Mucosa of rectum (tissue), 2 donors: ENCODE data around the gene GRID2.

Experiments
- H3K27ac ChIP-seq, 2 donors: one replicate each; pipeline ENCODE4 v1.7.0; 2013; ENCODE audit warnings: inconsistent platforms in 2 of 2, low read depth in 2 of 2, low read length in 2 of 2
- H3K27me3 ChIP-seq, 2 donors: one replicate each; pipeline ENCODE4 v1.7.0; 2013; ENCODE audit warnings: low read length in 2 of 2; ENCODE audit not compliant: control insufficient read depth in 2 of 2, insufficient read depth in 2 of 2
- H3K36me3 ChIP-seq, 2 donors: one replicate each; pipeline ENCODE4 v1.7.0; 2013; ENCODE audit warnings: low read length in 2 of 2; ENCODE audit not compliant: control insufficient read depth in 2 of 2, insufficient read depth in 2 of 2
- H3K4me1 ChIP-seq, 2 donors: one replicate each; pipeline ENCODE4 v1.7.0; 2013; ENCODE audit warnings: low read length in 2 of 2, mild to moderate bottlenecking in 1 of 2; ENCODE audit not compliant: control insufficient read depth in 2 of 2, insufficient read depth in 2 of 2
- H3K4me3 ChIP-seq, 2 donors: one replicate each; pipeline ENCODE4 v1.7.0; 2013; ENCODE audit warnings: low read length in 2 of 2
- H3K9ac ChIP-seq, 2 donors: one replicate each; pipeline ENCODE4 v1.7.0; 2013; ENCODE audit warnings: low read length in 2 of 2, low read depth in 1 of 2, mild to moderate bottlenecking in 1 of 2
- H3K9me3 ChIP-seq, 2 donors: one replicate each; pipeline ENCODE4 v1.7.0; 2013; ENCODE audit warnings: low read length in 2 of 2; ENCODE audit not compliant: control insufficient read depth in 2 of 2
- donor health status: healthy.
- donor health status: Normal muscosa, but diverticular disease.

The GRID2 gene

DNA sequence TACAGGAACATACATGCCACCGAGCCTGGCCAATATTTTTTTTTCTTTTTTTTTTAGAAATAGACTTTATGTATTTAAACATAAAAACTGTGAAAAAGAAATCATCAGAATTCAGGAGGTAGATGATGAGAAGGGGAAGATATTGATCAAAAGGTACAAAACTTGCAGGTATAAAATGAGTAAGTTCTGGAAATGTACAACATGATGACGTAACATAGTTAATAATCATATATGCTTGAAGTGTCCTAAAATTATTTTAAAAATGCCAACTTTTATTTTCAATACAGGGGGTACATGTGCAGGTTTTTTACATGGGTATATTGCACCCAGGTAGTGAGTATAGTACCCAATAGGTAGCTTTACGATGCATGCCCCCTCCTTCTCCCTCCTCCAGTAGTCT, 337.6 kb downstream of the GRID2 start:
- H3K4me3 ChIP-seq = no peak overlapping the region
- no peak overlapping the region for H3K27ac ChIP-seq
- H3K4me1 ChIP-seq = no peaks in the 10 kb centered on the region
- H3K9me3 ChIP-seq = no peaks in the 10 kb centered on the region
- no peak overlapping the region for H3K9ac ChIP-seq
- H3K27me3 ChIP-seq = no peaks in the 10 kb centered on the region
- H3K36me3 ChIP-seq = no peaks in the 10 kb centered on the region

GRCh38 chr4:92646826-92647225, 343.1 kb downstream of the GRID2 start:
- Histone ChIP-seq H3K9me3 (no peaks in the 10 kb centered on the region), H3K36me3 (no peaks in the 10 kb centered on the region), H3K27ac (no peak overlapping the region), H3K9ac (no peak overlapping the region), H3K27me3 (no peaks in the 10 kb centered on the region), H3K4me3 (no peak overlapping the region), H3K4me1 (no peaks in the 10 kb centered on the region)

DNA sequence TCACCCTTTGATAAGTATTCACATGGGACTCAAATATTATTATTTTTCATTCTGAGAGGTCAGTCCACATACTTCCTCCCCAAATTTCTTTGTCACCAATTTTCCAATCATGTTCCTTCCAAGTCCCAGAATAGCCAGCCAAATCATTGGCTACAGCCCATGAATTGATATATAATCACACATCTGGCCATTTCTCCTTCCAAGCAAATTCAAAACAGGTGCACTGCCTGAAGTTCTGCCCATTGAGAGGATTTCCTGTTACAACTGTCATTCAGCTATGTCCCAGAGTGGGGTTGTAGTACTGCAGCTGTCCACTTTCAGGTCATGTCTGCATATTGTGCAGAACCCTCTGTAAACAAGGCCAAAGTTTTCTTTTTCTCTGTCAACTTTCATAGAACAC, 347.8 kb downstream of the GRID2 start:
- no peaks in the 10 kb centered on the region for H3K9me3 ChIP-seq
- no peaks in the 10 kb centered on the region for H3K4me1 ChIP-seq
- no peak overlapping the region for H3K27ac ChIP-seq
- H3K27me3 ChIP-seq = no peaks in the 10 kb centered on the region
- no peak overlapping the region for H3K9ac ChIP-seq
- H3K4me3 ChIP-seq = no peak overlapping the region
- H3K36me3 ChIP-seq = no peaks in the 10 kb centered on the region

GRCh38 chr4:92654084-92654483, 350.3 kb downstream of the GRID2 start:
- H3K27me3 ChIP-seq = no peaks in the 10 kb centered on the region
- H3K4me3 ChIP-seq = no peak overlapping the region
- H3K27ac ChIP-seq = no peak overlapping the region
- H3K4me1 ChIP-seq = no peaks in the 10 kb centered on the region
- no peak overlapping the region for H3K9ac ChIP-seq
- H3K9me3 ChIP-seq = no peaks in the 10 kb centered on the region
- H3K36me3 ChIP-seq = no peaks in the 10 kb centered on the region

GRCh38 chr4:92657695-92658094, 353.9 kb downstream of the GRID2 start:
- Histone ChIP-seq H3K4me1 (no peaks in the 10 kb centered on the region), H3K4me3 (no peak overlapping the region), H3K9me3 (no peaks in the 10 kb centered on the region), H3K9ac (no peak overlapping the region), H3K27ac (no peak overlapping the region), H3K27me3 (no peaks in the 10 kb centered on the region), H3K36me3 (no peaks in the 10 kb centered on the region)

DNA sequence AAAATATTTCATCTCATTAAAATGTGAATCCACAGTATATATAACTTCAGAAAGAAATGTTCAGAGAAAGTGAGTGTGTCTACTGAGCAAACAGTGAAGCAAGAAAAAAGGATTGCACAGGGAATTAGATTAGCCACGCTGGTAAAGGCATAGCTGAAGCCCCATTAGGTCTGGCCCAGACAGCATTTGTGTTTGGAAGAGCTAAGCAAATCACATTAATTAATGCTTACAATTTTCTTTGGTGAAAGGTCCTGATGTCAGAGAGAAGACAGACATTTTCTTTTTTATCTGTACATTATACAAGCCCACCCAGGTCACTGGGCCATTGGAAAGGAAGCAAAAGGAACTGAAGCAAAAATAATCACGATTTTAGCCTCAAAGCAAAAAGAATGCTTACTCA, 354.6 kb downstream of the GRID2 start:
- no peaks in the 10 kb centered on the region for H3K36me3 ChIP-seq
- no peaks in the 10 kb centered on the region for H3K4me1 ChIP-seq
- no peak overlapping the region for H3K9ac ChIP-seq
- H3K27ac ChIP-seq = no peak overlapping the region
- no peak overlapping the region for H3K4me3 ChIP-seq
- H3K9me3 ChIP-seq = no peaks in the 10 kb centered on the region
- H3K27me3 ChIP-seq = no peaks in the 10 kb centered on the region

- no peak overlapping the region for H3K9ac ChIP-seq
- no peaks in the 10 kb centered on the region for H3K36me3 ChIP-seq
- H3K4me3 ChIP-seq = no peak overlapping the region
- no peaks in the 10 kb centered on the region for H3K4me1 ChIP-seq
- H3K27ac ChIP-seq = no peak overlapping the region
- H3K9me3 ChIP-seq = no peaks in the 10 kb centered on the region
- no peaks in the 10 kb centered on the region for H3K27me3 ChIP-seq
These were observed 374.0 kb downstream of the GRID2 start for GRCh38 chr4:92677805-92678204.

GRCh38 chr4:92678292-92678691, 374.5 kb downstream of the GRID2 start:
- H3K27ac ChIP-seq = no peak overlapping the region
- H3K4me1 ChIP-seq = no peaks in the 10 kb centered on the region
- H3K9me3 ChIP-seq = no peaks in the 10 kb centered on the region
- no peak overlapping the region for H3K9ac ChIP-seq
- H3K4me3 ChIP-seq = no peak overlapping the region
- H3K27me3 ChIP-seq = no peaks in the 10 kb centered on the region
- H3K36me3 ChIP-seq = no peaks in the 10 kb centered on the region

GRCh38 chr4:92679149-92679548, 375.4 kb downstream of the GRID2 start:
- no peaks in the 10 kb centered on the region for H3K9me3 ChIP-seq
- H3K36me3 ChIP-seq = no peaks in the 10 kb centered on the region
- H3K9ac ChIP-seq = no peak overlapping the region
- H3K27me3 ChIP-seq = no peaks in the 10 kb centered on the region
- no peaks in the 10 kb centered on the region for H3K4me1 ChIP-seq
- no peak overlapping the region for H3K4me3 ChIP-seq
- no peak overlapping the region for H3K27ac ChIP-seq

GRCh38 chr4:92714640-92715039, 410.9 kb downstream of the GRID2 start:
- H3K36me3 ChIP-seq = no peaks in the 10 kb centered on the region
- H3K27me3 ChIP-seq = no peaks in the 10 kb centered on the region
- no peak overlapping the region for H3K9ac ChIP-seq
- no peak overlapping the region for H3K4me3 ChIP-seq
- H3K9me3 ChIP-seq = no peaks in the 10 kb centered on the region
- no peak overlapping the region for H3K27ac ChIP-seq
- H3K4me1 ChIP-seq = no peaks in the 10 kb centered on the region

DNA sequence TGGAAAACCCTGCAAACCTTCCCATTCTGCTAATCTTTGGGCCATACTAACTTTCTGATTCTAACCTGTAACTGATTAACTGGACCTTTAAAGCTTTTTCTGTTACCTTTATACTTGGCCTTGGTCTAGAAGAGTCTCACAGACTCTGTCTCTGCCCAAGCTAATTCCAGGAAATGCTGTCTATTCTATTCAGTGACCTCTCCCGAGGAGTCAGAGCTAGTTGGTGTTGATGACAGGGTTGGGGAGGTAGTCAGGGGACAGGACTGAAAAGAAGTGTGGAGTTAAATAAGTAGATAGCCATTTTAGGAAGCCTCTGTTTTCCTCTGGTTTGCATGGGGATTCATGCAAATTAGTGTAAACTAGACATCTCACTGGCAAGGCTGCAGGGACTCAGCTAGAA, 429.5 kb downstream of the GRID2 start:
- Histone ChIP-seq H3K9me3 (no peaks in the 10 kb centered on the region), H3K4me1 (no peaks in the 10 kb centered on the region), H3K4me3 (no peak overlapping the region), H3K36me3 (no peaks in the 10 kb centered on the region), H3K27me3 (no peaks in the 10 kb centered on the region), H3K9ac (no peak overlapping the region), H3K27ac (no peak overlapping the region)
